Stimulated activated CD8-positive, alpha-beta memory T cell treated with anti-CD3 and anti-CD28 coated beads, Interleukin-12 subunit alpha, Interleukin-12 subunit beta, amount 100 ng/mL, for 4 hours (primary cell): ENCODE data around the gene TEPSIN.

Source experiments
- DNase-seq: peaks from one replicate; pipeline ENCODE4 v3.0.0-alpha.2; 2020; ENCODE audit warnings: low read depth

The TEPSIN gene

DNA sequence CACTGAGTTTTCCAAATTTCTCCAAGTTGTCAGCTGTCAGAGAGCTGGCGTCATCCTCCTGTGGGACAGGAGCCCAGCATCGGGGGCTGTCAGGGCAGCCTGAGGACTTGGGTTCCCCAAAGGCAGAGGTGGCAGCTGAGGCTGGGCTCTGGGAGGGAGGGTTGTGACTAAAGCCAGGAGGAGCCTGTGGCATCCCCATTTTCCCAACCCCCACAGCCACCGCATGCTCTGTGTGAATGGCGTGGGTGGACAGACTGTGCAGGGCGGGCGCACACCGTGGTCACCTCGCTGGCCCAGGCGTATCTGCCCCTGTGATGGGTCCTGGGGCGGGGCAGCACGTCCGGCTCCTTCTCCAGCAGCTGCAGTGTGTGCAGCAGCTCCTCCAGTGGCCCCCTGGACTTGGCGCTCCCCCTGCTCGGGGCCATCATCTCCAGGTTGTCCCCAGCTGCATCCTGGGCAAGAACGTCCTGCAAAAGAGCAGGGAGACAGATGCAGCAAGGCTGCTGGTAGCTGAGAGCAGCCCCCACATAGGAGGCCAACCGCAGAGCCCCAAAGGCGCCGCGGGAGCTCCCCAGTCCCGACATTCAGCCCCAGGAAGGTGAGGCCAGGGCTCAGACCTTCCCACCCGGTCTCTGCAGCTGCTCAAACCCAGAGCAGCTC, 40.9 kb downstream of the TEPSIN start:
- no peak for DNase-seq

DNA sequence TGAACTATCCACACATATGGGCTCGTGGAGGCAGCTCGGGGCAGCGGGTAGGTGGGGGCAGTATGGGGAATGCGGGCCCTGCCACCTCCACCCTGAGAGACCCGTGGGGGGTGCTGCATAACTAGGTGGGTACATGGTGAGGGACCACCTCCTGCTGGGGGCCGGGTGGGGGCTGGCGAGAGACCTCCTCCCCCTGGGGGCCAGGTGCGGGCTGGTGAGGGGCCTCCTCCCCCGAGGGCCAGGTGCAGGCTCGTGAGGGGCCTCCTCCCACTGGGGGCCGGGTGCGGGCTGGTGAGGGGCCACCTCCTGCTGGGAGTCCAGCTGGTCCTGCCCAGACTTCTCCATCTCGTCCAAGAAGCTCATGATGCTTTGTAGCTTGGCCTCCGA, 41.5 kb downstream of the TEPSIN start:
- no peak for DNase-seq

DNA sequence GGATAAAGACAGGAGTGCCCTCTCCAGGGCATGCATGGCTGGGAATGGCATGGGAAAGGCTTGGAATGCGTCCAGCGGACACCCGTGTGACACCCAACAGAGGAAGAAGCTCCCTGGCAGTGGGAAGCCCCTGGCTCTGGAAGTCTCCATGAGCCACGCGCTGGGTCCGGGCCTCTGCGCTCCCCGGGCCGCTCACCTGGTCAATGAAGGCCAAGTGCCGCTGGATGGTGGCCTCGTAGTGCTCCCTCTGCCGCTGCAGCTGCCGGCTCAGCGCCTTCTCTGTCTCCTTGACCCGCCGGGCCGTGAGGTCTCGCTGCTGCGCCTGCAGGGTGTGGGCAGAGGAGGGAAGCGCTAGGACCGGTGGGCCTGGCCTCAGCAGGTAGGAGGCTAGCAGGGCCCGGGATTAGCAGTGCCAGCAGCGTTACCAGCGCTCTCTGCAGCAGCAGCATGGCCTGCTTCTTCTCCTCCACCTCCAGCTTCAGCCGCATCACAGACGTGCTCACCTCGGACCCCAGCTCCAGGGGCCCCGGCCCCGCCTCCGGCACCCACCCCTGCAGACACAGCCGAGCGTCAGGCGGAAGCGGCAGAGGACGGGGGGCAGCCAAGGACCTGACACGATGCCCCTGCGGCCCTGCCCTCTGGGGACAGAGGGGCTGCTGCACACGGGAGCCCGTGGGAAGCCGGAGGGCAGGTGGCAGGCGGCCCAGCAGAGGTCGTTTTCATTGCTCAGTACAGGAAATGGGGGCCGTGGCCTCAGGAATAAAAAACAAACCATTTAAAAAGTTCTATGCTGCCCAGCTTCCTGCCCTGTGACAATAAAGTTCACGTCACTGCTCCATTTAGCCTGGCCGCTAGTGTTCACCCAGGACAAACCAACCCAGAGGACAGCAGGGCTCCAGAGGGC, 42.1 kb downstream of the TEPSIN start:
- DNase-seq = no peak

DNA sequence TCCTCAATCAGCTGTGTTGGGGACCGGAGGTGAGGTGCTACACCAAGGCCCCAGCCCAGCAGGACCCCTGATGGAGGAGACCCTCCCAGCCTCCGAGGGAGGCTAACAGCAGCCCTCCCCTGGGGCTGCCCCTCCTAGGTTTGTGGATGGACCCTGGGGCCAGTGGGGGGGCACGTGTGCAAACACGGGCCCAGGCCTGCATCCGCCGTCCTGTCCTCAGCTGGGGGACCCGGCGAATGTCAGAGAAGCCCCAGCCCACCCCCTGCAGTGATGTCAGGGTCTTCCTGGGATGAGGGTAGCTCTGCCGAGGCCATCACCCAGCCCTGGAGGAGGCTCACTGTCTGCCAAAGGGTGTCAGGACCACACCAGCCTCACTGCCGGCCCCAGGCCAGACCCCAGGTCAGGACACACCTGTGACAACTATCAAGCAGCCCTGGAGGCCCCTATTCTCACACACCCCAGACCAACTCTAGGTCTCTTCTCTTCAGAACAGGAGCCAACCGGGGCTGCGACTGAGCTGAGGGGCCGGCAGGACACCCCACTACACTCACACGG, 42.8 kb downstream of the TEPSIN start:
- DNase-seq = no peak

DNA sequence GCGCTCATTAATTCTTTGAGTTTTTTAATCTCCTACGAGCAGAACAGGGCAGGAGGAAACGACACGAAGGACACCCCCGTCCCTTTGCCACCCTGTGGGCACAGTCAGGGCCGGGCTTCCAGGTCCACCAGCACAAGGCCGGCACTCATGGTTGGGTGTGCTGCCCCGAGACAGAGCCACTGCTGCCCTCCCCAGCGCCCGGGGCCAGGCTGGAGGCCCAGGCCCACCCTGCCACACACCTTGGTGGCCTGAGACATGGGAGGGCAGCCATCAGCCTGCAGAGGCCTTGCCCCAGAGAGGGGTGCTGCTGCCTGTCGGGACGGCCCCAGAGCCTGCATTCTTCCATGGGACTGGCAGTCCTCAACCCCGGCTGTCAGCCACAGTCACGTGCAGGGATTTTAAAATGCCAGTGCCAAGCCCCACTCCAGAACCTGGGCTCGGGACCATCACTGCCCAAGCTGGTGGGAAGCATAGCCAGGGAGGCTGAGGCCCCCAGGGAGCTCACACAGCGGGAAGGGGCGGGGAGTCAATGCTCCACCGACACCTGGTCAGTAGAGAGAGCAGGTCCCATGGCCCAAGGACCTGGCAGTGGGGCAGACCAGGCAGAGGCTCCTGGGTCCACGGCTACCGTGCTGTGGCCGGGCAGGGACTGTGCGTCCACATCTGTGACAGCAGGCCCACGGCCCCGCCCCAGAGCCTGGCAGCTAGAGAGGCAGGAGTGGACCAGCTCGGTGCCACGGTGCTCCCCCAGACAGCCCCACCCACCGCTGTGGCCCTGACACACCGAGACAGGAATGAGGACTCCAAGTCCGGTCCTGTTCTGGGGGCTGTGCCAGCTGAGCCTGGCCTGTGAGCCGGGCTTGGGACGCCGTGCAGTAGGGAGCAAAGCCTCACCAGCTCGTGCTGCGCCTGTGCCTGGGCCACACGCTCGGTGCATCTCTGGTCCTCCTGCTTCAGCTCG, 43.6 kb downstream of the TEPSIN start:
- no peak for DNase-seq

DNA sequence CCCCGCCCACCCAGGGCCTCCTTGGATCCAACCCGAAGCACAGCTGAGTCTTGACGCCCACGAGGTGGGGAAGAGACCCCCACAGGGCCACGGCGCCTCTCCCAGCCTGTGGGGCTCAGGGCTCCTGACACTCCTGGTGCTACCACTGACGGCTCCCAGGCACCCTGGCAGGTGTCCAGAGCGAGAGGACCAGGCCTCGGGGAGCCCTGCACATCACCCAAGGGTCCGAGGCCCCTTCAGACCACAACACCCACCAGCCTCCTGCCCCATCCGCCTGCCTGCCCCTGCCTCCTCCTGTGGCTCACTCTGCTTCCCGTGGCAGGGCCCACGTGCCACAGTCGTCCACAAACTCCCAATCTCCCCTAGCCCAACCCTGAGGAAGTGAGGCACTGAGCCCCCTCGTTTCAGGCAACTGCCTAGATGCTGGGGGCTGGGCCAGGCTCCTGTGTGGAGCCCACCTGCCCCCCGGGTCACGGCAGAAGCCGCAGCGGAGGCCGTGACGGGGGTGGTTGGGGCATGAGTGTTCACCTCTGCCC, 44.6 kb downstream of the TEPSIN start:
- DNase-seq = no peak

DNA sequence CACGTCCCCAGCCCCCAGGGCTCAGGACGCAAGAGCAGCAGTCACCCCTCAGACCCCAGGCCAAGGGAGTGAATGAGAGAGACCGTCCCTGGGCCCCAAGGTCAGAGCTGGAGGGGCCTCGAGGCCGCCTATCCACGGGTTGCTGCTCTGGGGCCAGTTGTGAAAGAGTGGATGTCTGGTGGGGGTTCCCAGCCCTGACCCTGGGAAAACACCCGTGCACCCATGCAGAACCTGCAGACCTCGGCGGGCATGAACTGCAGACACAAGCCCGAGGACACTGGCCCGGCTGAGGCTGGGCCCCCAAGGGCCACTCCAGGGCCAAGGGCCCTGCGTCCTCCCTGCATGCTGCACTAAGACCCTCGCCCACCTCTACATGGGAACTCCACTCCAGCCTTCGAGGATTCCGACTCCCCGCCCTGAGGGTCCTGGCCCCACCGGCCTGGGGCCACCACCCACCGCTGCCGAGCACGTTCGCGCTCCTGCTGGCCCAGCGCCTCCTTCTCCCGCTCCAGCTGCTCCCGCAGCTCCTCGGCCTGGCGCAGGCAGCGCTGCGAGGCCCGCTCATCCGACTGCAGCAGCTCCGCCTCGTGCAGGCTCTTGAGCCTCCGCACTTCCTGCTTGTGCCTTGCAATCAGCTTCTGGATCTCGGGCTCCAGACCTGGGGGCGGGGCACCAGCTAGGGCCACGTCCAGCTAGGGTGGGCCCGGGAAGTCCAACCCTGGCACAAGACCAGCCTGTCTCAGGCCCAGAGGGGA, 45.2 kb downstream of the TEPSIN start:
- DNase-seq = no peak

DNA sequence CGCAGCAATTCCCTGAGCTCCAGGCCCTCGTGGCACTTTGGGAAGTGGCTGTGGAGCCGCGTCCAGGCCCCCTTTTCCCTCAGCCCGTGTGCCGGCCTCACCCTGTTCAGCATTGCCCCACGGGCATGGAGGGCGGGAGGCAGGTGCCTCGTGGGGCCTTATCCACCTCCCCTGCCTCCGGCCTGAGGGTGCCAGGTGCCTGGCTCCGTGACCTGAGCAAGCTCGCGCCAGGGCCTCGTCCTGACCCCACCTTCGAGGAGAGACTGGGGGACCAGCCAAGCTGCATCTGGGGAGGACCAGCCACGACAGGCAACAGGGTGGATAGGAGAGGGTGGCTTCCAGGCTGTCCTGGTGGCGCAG, 45.8 kb downstream of the TEPSIN start:
- DNase-seq = no peak

DNA sequence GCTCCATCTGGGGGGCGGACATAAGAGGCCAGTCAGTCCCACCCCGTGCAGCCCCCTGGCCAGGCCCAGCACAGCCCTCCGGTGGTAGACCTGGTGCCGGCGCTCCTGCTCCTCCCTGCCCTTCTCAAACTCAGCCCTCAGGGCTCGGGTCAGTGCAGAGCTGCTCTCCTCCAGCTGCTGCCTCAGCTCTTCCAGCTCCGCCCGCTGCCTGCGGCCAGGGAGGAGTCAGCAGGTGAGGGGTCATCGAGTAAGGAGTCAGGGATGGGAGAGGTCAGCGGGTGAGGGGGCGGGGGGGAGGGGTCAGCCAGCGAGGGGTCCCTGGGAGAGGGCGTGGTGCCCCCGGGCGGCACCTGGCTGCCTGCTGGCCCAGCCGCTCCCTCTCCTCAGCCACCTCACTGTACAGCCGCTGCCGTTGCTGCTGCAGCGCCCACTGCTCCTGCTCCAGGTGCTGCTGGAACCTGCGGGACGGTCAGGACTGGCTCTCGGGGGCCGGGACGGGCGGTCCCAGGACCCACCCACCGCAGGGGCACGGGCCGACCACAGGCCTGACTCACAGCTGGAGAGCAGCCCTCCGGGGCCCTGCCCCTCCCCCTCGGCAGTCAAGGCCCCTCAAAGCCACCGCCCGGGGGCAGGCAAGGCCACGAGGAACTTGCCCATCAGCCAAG, 46.3 kb downstream of the TEPSIN start:
- no peak for DNase-seq

DNA sequence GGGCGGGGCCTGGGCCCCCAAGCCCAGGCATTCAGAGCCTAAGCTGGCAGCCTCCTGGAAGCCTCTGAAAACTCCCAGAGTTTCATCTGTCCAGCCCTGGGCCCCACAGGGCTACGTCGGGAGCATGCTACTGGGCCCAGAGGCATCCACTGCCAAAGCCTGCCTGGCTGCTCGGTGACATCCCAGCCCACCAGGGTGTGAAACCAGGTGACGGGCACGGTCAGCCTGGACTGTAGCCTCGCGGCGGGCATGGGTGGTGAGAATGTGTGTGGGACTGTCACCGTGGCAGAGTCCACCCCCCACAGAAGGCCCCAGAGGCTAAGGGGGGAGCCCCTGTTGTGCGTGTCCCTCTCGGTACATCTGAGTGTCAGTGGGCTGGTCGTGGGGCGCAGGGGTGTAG, 47.2 kb downstream of the TEPSIN start:
- no peak for DNase-seq

DNA sequence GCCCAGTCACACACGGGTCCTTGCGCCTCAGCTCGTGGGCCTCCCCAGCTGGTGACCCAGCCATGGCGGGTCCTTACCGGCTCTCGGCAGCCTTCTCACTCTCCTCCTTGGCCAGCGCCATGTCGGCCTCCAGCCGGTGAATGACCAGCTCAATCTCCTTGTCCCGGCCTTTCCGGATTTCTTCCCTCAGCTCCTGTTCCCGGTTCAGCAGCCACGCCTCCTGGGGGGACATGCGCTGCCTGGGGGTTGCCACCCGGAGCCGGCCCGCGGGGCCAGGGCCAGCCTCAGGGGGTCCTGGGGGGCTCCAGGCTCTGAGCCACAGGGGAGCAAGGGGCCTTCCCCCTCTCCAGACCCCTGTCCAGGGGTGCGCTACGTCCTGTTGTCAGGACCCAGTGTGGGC, 47.7 kb downstream of the TEPSIN start:
- DNase-seq = no peak

DNA sequence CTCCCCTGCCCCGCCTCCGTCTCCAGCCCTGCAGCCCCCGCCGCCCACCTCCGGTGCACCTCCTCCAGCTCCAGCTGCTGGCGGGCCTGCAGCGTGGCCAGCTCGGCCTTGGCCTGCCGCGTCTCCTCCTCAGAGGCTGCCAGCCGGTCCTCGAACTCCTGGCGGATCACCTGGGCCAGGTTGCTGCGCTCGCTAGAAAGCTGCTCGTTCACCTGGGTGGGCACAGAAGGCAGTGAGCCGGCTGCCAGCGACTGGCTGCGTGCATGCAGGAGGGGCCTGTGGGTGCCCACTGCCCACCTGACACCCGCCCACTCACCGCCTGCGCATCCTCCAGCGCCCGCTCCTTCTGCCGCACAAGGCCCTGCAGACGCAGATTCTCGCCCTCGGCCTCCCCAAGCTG, 48.3 kb downstream of the TEPSIN start:
- DNase-seq = no peak

DNA sequence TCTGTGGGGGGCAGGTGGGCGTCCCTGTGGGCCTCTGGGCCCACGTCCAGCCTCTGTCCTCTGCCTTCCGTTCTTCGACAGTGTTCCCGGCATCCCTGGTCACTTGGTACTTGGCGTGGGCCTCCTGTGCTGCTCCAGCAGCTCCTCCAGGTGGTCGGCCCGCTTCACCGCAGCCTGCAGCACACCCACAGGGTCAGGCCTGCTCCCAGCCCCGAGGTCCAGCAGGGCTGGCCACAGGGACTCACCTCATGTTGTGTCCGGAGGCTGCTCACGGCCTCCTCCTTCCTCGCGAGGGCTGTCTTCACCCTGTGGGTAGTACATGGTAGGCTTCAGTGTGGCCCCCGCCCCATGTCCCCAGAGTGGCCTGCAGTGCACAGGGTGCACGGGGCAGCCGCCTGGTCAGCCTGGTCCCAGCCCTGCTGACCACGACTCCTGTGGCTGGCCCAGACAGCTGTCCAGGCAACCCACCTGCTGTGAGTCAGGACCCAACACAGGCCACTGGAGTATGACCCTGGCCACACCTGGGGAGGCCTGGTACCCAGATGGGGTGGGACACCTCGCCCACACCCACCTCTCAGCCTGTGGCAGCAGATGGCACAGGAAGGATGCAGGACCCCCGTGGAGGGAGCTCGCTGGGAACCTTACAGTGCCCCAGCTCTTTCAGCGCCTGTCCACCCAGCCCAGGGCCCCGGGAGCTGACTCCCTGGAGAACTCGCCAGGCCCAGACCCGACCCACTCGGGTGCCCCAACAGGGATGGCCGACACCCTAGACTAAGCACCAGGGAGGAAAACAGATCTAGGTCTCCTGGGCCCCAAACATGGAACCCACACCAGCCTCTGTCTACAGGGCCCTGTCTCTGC, 49.0 kb downstream of the TEPSIN start:
- no peak for DNase-seq

DNA sequence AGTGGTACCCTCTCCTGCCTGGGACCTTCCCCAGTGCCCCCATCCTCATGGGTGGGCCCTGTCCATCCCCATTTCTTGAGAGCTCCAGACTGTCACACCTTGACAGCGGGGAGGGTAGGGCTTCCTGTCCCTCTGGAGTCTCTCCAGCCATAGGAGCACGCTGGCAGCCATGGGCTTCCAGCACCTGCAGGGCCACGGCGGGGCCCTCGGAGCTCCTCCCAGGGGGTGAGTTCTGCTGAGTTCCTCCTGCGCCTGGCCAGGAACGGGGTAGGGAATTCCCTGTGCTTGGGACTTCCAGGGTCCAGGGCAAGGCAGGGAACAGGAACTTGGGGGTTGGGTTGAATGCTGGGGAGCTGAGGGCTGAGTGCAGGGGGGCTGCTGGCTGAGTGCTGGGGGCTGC, 49.8 kb downstream of the TEPSIN start:
- DNase-seq = no peak

DNA sequence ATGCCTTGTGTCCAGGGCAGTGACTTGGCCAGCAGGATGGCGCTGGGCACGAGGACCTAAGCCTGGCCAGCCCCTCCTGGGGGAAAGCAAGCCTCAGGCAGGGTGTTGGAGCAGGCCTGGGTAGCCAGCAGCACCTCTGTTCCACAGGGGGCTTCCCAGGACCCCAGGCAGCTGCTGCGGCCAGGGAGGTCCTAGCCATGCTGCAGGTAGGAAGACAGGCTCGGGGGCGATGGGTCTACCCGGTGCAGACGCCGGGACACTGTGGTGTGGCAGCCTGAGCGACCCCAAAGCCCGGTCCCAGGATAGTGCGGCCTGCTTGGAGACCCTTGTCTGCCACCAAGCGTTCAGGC, 50.4 kb downstream of the TEPSIN start:
- no peak for DNase-seq

DNA sequence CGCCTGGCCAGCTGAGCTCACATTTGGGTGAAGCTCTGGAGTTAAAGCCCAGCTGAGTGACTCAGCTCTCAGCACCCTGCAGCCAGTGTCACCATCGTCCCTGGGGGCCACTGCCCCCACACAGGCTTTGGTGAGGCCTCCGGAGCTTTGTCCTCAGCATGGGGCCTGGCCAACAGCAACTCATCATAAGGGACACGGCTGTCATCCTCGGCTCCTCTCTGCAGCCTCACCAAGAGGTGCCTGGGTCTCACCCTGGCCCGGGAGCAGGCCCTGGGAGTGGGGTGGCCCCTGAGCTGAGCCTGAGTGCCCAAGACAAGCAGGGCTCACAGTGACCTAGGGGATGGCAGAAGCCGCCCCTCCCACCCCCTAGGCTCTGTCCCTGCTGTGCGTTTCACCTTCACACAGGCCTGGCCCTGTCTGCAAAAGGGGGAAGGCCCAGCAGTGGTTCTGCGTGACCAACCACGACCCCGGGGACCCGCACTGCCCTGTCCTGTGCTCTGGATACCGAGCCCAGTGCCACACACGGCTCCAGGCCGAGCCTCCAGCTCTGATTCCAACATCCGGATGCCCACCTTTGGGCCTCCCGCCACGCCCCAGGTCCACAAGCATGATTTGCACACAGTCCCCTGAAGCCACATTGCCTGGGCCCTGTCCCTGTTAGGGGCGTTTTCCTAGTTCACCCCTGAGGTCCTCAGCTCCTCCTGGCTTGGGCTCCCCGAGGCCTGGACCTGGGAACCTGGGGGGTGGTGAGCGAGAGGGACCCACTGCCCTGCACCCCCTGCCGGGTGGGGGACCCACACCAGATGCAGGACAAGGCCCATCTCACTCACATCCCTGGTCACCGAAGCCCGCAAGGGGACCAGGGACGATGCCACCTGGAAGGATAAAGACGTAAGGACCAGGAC, 51.0 kb downstream of the TEPSIN start:
- no peak for DNase-seq

DNA sequence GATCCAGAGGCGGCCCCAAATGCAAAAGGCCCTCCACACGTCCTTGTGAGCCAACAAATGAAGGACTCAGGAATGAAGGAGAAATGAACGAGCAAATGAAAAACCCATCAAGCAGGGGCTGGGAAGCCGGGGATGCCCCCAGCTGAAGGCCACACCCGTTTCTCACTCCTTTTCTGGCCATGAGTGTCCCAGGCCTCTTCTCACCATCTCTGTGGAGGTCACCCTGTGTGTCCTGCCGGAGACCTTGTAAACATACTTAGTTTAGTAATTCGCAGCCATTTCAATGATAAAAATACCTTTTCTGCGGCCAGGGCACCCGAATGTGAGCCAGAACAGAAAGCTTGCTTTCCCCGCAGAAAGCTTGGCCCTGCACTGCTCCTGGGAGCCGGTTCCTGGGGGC, 51.7 kb downstream of the TEPSIN start:
- DNase-seq = no peak

DNA sequence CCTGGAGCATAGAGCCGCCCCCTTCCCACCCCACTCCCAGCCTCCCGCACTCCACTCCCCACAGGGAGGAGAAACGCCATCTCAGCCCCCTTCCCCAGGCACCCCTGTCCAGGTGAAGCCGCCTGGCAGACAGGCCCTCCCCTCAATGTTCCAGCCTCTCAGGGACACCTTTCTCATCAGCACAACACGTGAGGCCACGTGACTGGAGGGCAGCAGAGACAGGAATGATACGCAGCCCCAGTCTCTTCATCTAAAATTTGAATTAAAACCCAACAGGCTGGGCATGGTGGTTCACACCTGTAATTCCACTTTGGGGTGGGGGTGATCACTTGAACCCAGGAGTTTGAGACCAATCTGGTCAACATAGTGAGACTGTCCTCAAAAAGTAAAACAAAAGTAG, 52.7 kb downstream of the TEPSIN start:
- DNase-seq = no peak

DNA sequence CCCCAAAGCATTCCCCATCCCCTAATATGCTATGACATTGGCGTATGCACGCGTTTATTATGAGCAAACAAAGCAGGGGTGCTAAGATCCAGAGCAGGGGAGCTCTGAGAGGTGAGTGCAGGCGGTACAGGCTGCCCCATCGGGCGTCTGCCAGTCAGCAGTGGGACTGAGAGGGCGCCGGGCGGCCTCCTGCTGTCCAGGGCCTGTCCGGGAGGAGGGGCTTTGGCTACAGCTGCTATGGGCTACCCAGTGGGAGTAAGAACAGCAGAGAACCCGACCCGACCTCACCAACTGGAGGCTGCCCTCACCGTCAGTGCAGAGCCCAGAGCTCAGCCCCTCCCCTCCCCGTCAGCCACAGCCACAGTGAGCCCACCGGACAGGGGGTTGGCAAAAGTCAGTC, 54.3 kb downstream of the TEPSIN start:
- no peak for DNase-seq
